ENCODE data around the gene C19orf44. TPM values are rescaled to one million over a fixed set of nuclear protein-coding genes. Genes with fewer than 3 reads are reported as not detected.

C19orf44 gene
- total and polyA plus RNA-seq, 2 experiments from 2014 or later: 2.5 to 5.9 TPM

DNA sequence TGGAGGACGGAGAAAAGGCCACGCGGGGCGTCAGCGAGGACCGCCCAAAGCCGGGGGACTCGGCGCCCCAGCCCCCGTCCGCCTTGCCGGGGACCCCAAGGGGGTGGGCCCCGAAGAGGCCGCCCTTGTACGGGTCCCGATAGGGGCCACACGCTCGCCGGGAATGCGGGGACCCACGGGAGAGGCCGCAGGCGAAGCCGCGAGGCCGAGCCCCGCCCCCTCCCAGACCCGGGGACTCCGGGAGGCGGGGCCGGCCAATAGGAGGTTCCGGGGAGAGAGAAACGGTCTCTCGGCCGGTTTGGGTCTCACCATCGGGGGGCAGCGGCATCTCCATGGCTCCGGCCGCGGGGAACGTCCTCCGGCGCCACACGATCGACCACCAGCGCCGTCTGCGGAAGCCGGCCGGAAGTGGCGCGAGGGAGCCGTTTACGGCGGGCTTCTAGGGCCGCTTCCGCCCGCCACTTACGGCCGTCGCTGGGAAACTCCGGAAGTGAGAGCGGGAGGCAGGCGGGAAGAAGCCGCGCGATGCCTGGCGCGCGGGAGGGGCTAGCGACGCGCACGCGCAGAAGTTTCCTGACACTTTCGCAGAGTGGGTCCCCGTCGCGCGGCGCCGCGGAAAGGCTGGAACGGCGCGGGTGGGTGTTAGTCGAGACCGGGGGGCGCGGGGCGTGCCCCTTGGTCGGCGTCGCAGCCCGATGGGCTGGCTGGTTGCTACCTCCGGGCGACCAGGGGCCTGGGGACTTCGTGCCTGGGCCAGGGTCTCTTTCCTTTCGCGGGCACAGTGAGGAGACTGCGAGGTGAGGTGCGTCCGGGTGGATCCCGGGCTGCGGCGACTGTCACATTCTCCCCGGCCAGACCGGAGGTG lies 46.1 kb downstream of the C19orf44 start, which contains the start of gene CHERP:
Gene CHERP (minus strand): TSS at position 393 of the 865 bp plus-strand sequence. CDS start 59 bp downstream, at position 334.
- TF ChIP-seq, protein P1, sequence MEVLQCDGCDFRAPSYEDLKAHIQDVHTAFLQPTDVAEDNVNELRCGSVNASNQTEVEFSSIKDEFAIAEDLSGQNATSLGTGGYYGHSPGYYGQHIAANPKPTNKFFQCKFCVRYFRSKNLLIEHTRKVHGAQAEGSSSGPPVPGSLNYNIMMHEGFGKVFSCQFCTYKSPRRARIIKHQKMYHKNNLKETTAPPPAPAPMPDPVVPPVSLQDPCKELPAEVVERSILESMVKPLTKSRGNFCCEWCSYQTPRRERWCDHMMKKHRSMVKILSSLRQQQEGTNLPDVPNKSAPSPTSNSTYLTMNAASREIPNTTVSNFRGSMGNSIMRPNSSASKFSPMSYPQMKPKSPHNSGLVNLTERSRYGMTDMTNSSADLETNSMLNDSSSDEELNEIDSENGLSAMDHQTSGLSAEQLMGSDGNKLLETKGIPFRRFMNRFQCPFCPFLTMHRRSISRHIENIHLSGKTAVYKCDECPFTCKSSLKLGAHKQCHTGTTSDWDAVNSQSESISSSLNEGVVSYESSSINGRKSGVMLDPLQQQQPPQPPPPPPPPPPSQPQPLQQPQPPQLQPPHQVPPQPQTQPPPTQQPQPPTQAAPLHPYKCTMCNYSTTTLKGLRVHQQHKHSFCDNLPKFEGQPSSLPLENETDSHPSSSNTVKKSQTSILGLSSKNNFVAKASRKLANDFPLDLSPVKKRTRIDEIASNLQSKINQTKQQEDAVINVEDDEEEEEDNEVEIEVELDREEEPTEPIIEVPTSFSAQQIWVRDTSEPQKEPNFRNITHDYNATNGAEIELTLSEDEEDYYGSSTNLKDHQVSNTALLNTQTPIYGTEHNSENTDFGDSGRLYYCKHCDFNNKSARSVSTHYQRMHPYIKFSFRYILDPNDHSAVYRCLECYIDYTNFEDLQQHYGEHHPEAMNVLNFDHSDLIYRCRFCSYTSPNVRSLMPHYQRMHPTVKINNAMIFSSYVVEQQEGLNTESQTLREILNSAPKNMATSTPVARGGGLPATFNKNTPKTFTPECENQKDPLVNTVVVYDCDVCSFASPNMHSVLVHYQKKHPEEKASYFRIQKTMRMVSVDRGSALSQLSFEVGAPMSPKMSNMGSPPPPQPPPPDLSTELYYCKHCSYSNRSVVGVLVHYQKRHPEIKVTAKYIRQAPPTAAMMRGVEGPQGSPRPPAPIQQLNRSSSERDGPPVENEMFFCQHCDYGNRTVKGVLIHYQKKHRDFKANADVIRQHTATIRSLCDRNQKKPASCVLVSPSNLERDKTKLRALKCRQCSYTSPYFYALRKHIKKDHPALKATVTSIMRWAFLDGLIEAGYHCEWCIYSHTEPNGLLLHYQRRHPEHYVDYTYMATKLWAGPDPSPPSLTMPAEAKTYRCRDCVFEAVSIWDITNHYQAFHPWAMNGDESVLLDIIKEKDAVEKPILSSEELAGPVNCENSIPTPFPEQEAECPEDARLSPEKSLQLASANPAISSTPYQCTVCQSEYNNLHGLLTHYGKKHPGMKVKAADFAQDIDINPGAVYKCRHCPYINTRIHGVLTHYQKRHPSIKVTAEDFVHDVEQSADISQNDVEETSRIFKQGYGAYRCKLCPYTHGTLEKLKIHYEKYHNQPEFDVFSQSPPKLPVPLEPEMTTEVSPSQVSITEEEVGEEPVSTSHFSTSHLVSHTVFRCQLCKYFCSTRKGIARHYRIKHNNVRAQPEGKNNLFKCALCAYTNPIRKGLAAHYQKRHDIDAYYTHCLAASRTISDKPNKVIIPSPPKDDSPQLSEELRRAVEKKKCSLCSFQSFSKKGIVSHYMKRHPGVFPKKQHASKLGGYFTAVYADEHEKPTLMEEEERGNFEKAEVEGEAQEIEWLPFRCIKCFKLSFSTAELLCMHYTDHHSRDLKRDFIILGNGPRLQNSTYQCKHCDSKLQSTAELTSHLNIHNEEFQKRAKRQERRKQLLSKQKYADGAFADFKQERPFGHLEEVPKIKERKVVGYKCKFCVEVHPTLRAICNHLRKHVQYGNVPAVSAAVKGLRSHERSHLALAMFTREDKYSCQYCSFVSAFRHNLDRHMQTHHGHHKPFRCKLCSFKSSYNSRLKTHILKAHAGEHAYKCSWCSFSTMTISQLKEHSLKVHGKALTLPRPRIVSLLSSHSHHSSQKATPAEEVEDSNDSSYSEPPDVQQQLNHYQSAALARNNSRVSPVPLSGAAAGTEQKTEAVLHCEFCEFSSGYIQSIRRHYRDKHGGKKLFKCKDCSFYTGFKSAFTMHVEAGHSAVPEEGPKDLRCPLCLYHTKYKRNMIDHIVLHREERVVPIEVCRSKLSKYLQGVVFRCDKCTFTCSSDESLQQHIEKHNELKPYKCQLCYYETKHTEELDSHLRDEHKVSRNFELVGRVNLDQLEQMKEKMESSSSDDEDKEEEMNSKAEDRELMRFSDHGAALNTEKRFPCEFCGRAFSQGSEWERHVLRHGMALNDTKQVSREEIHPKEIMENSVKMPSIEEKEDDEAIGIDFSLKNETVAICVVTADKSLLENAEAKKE (CRISPR knock-in tag; IDR thresholded peaks at IDR 0.05): no peak
- TF ChIP-seq NANOG (IDR thresholded peaks at IDR 0.05; ENCODE audit: borderline replicate concordance): no peak
- peak; percentile 91 for TF ChIP-seq POLR2AphosphoS5 (IDR thresholded peaks at IDR 0.05; ENCODE audit: low read depth)
- TF ChIP-seq, protein P2, sequence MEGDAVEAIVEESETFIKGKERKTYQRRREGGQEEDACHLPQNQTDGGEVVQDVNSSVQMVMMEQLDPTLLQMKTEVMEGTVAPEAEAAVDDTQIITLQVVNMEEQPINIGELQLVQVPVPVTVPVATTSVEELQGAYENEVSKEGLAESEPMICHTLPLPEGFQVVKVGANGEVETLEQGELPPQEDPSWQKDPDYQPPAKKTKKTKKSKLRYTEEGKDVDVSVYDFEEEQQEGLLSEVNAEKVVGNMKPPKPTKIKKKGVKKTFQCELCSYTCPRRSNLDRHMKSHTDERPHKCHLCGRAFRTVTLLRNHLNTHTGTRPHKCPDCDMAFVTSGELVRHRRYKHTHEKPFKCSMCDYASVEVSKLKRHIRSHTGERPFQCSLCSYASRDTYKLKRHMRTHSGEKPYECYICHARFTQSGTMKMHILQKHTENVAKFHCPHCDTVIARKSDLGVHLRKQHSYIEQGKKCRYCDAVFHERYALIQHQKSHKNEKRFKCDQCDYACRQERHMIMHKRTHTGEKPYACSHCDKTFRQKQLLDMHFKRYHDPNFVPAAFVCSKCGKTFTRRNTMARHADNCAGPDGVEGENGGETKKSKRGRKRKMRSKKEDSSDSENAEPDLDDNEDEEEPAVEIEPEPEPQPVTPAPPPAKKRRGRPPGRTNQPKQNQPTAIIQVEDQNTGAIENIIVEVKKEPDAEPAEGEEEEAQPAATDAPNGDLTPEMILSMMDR (conservative IDR thresholded peaks at IDR 0.05; ENCODE audit: low read depth in 2 of 2): no peak
- TF ChIP-seq, protein P3, sequence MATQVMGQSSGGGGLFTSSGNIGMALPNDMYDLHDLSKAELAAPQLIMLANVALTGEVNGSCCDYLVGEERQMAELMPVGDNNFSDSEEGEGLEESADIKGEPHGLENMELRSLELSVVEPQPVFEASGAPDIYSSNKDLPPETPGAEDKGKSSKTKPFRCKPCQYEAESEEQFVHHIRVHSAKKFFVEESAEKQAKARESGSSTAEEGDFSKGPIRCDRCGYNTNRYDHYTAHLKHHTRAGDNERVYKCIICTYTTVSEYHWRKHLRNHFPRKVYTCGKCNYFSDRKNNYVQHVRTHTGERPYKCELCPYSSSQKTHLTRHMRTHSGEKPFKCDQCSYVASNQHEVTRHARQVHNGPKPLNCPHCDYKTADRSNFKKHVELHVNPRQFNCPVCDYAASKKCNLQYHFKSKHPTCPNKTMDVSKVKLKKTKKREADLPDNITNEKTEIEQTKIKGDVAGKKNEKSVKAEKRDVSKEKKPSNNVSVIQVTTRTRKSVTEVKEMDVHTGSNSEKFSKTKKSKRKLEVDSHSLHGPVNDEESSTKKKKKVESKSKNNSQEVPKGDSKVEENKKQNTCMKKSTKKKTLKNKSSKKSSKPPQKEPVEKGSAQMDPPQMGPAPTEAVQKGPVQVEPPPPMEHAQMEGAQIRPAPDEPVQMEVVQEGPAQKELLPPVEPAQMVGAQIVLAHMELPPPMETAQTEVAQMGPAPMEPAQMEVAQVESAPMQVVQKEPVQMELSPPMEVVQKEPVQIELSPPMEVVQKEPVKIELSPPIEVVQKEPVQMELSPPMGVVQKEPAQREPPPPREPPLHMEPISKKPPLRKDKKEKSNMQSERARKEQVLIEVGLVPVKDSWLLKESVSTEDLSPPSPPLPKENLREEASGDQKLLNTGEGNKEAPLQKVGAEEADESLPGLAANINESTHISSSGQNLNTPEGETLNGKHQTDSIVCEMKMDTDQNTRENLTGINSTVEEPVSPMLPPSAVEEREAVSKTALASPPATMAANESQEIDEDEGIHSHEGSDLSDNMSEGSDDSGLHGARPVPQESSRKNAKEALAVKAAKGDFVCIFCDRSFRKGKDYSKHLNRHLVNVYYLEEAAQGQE (IDR thresholded peaks at IDR 0.05; ENCODE audit: unreplicated experiment): no peak
- no peak for TF ChIP-seq EZH2 (IDR thresholded peaks at IDR 0.05; ENCODE audit: low read depth, unreplicated experiment)
- TF ChIP-seq ZNF114 (CRISPR knock-in tag; IDR thresholded peaks at IDR 0.05): no peak
- TF ChIP-seq, protein P4, sequence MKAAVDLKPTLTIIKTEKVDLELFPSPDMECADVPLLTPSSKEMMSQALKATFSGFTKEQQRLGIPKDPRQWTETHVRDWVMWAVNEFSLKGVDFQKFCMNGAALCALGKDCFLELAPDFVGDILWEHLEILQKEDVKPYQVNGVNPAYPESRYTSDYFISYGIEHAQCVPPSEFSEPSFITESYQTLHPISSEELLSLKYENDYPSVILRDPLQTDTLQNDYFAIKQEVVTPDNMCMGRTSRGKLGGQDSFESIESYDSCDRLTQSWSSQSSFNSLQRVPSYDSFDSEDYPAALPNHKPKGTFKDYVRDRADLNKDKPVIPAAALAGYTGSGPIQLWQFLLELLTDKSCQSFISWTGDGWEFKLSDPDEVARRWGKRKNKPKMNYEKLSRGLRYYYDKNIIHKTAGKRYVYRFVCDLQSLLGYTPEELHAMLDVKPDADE (IDR thresholded peaks at IDR 0.05): peak; percentile 95
- Mint-ChIP-seq H3K4me3 (peak within 1 kb of the TSS; percentile 97), H3K27me3 (ENCODE audit: insufficient read depth, low read depth, poor library complexity) (peaks cover 12% of the 10 kb centered on the region), H3K9me3 (no peaks in the 10 kb centered on the region), H3K36me3 (ENCODE audit: low read depth) (peaks cover 43% of the 10 kb centered on the region), H3K4me1 (peaks cover 20% of the 10 kb centered on the region), H3K27ac (peak within 1 kb of the TSS; percentile 95)
- H3K27me3 ChIP-seq (ENCODE audit: insufficient read depth): no peaks in the 10 kb centered on the region
- peak within 1 kb of the TSS; percentile 91 for H2AFZ ChIP-seq
- H3K4me3 ChIP-seq: peak within 1 kb of the TSS; percentile 100
- peak; percentile 85 for ATAC-seq
- peaks cover 11% of the 10 kb centered on the region for H3K4me1 ChIP-seq (ENCODE audit: insufficient read depth)
- peak; percentile 97 for DNase-seq (ENCODE audit: low spot score)
- peak within 1 kb of the TSS; percentile 99 for H3K4me2 ChIP-seq
- H4K20me1 ChIP-seq (replicated peaks; ENCODE audit: insufficient read depth): peaks cover 34% of the 10 kb centered on the region
- H3K27ac ChIP-seq (ENCODE audit: low read depth): peak within 1 kb of the TSS; percentile 88
- H3K79me2 ChIP-seq (replicated peaks; ENCODE audit: insufficient read depth): peaks cover 69% of the 10 kb centered on the region
- no peaks in the 10 kb centered on the region for H3K9me2 ChIP-seq (ENCODE audit: insufficient read depth)
- H3F3A ChIP-seq (replicated peaks; ENCODE audit: low read depth): 0 out of 2 replicates have a peak, but pooled peaks cover 16% of the 10 kb centered on the region
- 0 out of 2 replicates have a peak, but pooled peaks cover 5% of the 10 kb centered on the region for H3K36me3 ChIP-seq (ENCODE audit: insufficient read depth)
